SK-N-SH treated with all-trans-retinoic acid at 6 μM for 48 hours (cell line): ENCODE measurements around the gene STIM2.

Source experiments
- ATAC-seq: fragments of 200-7000 bp; cut with Tn5 transposase; 3 replicates; pipeline ENCODE4 v1.9.1; 2020; ENCODE audit warnings: mild to moderate bottlenecking, moderate library complexity
- ARNTL ChIP-seq: fragments of 450-650 bp; formaldehyde crosslinking; IDR thresholded peaks from 2 replicates; pipeline ENCODE4 v1.5.0; 2020; ENCODE audit warnings: low read depth, mild to moderate bottlenecking, moderate library complexity, borderline replicate concordance
- CREB5 ChIP-seq: fragments of 250-450 bp; sonication (Bioruptor Pico); IDR thresholded peaks from 2 replicates; pipeline ENCODE4 v1.5.1; 2020; ENCODE audit warnings: low read depth, mild to moderate bottlenecking, moderate library complexity
- CSDC2 ChIP-seq: fragments of 250-450 bp; sonication (Bioruptor Pico); IDR thresholded peaks from 2 replicates; pipeline ENCODE4 v1.5.0; 2020; ENCODE audit warnings: mild to moderate bottlenecking, moderate library complexity
- CSRNP3 ChIP-seq: fragments of 250-450 bp; sonication (Bioruptor Pico); IDR thresholded peaks from 2 replicates; pipeline ENCODE4 v1.5.1; 2021; ENCODE audit warnings: mild to moderate bottlenecking, moderate library complexity
- ESRRG ChIP-seq: fragments of 250-450 bp; sonication (Bioruptor Pico); IDR thresholded peaks from 2 replicates; pipeline ENCODE4 v1.6.1; 2021; ENCODE audit warnings: mild to moderate bottlenecking
- ISL1 ChIP-seq: fragments of 250-450 bp; sonication (Bioruptor Pico); IDR thresholded peaks from 2 replicates; pipeline ENCODE4 v2.1.2; 2022; ENCODE audit warnings: mild to moderate bottlenecking, moderate library complexity
- OSR1 ChIP-seq: fragments of 250-450 bp; sonication (Bioruptor Pico); IDR thresholded peaks from 2 replicates; pipeline ENCODE4 v1.8.0; 2022; ENCODE audit warnings: moderate library complexity, mild to moderate bottlenecking, inconsistent platforms
- PPARA ChIP-seq: fragments of 250-450 bp; sonication (Bioruptor Pico); IDR thresholded peaks from 2 replicates; pipeline ENCODE4 v1.5.0; 2020; ENCODE audit warnings: mild to moderate bottlenecking, borderline replicate concordance
- RARB ChIP-seq: fragments of 250-450 bp; sonication (Bioruptor Pico); IDR thresholded peaks from 2 replicates; pipeline ENCODE4 v1.8.0; 2021; ENCODE audit warnings: mild to moderate bottlenecking, moderate library complexity
- SNAI2 ChIP-seq: fragments of 250-450 bp; sonication (Bioruptor Pico); IDR thresholded peaks from 2 replicates; pipeline ENCODE4 v1.5.0; 2020; ENCODE audit warnings: mild to moderate bottlenecking, moderate library complexity
- TCF4 ChIP-seq: fragments of 250-450 bp; sonication (Bioruptor Pico); IDR thresholded peaks from 2 replicates; pipeline ENCODE4 v1.8.0; 2021; ENCODE audit warnings: mild to moderate bottlenecking, moderate library complexity, borderline replicate concordance
- TOX ChIP-seq: fragments of 250-450 bp; sonication (Bioruptor Pico); IDR thresholded peaks from 2 replicates; pipeline ENCODE4 v1.8.0; 2021; ENCODE audit warnings: mild to moderate bottlenecking, moderate library complexity, borderline replicate concordance
- ZC3H10 ChIP-seq: fragments of 250-450 bp; sonication (Bioruptor Pico); IDR thresholded peaks from 2 replicates; pipeline ENCODE4 v1.5.1; 2021; ENCODE audit warnings: mild to moderate bottlenecking, moderate library complexity
- ZFP3 ChIP-seq: fragments of 250-450 bp; sonication (Bioruptor Pico); IDR thresholded peaks from 2 replicates; pipeline ENCODE4 v1.5.0; 2020; ENCODE audit warnings: mild to moderate bottlenecking, moderate library complexity
- ZFP30 ChIP-seq: fragments of 450-650 bp; formaldehyde crosslinking; IDR thresholded peaks from 2 replicates; pipeline ENCODE4 v1.5.0; 2022; ENCODE audit warnings: mild to moderate bottlenecking, moderate library complexity
- ZNF565 ChIP-seq: fragments of 450-650 bp; formaldehyde crosslinking; conservative IDR thresholded peaks from 2 replicates; pipeline ENCODE4 v1.5.0; 2020; ENCODE audit warnings: low read depth, mild to moderate bottlenecking, moderate library complexity
- ZNF8 ChIP-seq: fragments of 450-650 bp; formaldehyde crosslinking; IDR thresholded peaks from 2 replicates; pipeline ENCODE4 v1.5.0; 2020; ENCODE audit warnings: mild to moderate bottlenecking, moderate library complexity
- TF ChIP-seq, protein P1 (sequence below): fragments of 250-450 bp; sonication (Bioruptor Pico); IDR thresholded peaks from 2 replicates; pipeline ENCODE4 v1.8.0; 2021; ENCODE audit warnings: low read depth, mild to moderate bottlenecking, moderate library complexity, borderline replicate concordance
- TF ChIP-seq, protein P2 (sequence below): fragments of 250-450 bp; sonication (Bioruptor Pico); IDR thresholded peaks from 2 replicates; pipeline ENCODE4 v1.5.0; 2020; ENCODE audit warnings: mild to moderate bottlenecking, moderate library complexity
- TF ChIP-seq, protein P3 (sequence below): fragments of 250-450 bp; sonication (Bioruptor Pico); IDR thresholded peaks from 2 replicates; pipeline ENCODE4 v1.8.0; 2020; ENCODE audit warnings: mild to moderate bottlenecking, moderate library complexity, borderline replicate concordance

Gene STIM2

GRCh38 chr4:26819478-26820095, 41.1 kb upstream of the STIM2 start:
- TF ChIP-seq ZNF8 (no peak), CSRNP3 (CRISPR knock-in tag) (no peak), ARNTL (no peak), ZFP3 (CRISPR knock-in tag) (no peak), ZC3H10 (CRISPR knock-in tag) (no peak), PPARA (no peak), ZFP30 (CRISPR knock-in tag) (no peak), TCF4 (CRISPR knock-in tag) (no peak), TOX (CRISPR knock-in tag) (no peak), ESRRG (CRISPR knock-in tag) (no peak), SNAI2 (no peak), RARB (CRISPR knock-in tag) (no peak), OSR1 (no peak), ZNF565 (CRISPR knock-in tag) (no peak), CSDC2 (no peak), CREB5 (CRISPR knock-in tag) (no peak), ISL1 (no peak)
- TF ChIP-seq, protein P1, sequence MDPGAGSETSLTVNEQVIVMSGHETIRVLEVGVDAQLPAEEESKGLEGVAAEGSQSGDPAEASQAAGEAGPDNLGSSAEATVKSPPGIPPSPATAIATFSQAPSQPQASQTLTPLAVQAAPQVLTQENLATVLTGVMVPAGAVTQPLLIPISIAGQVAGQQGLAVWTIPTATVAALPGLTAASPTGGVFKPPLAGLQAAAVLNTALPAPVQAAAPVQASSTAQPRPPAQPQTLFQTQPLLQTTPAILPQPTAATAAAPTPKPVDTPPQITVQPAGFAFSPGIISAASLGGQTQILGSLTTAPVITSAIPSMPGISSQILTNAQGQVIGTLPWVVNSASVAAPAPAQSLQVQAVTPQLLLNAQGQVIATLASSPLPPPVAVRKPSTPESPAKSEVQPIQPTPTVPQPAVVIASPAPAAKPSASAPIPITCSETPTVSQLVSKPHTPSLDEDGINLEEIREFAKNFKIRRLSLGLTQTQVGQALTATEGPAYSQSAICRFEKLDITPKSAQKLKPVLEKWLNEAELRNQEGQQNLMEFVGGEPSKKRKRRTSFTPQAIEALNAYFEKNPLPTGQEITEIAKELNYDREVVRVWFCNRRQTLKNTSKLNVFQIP: no peak
- TF ChIP-seq, protein P2, sequence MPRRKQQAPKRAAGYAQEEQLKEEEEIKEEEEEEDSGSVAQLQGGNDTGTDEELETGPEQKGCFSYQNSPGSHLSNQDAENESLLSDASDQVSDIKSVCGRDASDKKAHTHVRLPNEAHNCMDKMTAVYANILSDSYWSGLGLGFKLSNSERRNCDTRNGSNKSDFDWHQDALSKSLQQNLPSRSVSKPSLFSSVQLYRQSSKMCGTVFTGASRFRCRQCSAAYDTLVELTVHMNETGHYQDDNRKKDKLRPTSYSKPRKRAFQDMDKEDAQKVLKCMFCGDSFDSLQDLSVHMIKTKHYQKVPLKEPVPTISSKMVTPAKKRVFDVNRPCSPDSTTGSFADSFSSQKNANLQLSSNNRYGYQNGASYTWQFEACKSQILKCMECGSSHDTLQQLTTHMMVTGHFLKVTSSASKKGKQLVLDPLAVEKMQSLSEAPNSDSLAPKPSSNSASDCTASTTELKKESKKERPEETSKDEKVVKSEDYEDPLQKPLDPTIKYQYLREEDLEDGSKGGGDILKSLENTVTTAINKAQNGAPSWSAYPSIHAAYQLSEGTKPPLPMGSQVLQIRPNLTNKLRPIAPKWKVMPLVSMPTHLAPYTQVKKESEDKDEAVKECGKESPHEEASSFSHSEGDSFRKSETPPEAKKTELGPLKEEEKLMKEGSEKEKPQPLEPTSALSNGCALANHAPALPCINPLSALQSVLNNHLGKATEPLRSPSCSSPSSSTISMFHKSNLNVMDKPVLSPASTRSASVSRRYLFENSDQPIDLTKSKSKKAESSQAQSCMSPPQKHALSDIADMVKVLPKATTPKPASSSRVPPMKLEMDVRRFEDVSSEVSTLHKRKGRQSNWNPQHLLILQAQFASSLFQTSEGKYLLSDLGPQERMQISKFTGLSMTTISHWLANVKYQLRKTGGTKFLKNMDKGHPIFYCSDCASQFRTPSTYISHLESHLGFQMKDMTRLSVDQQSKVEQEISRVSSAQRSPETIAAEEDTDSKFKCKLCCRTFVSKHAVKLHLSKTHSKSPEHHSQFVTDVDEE (CRISPR knock-in tag): no peak
- TF ChIP-seq, protein P3, sequence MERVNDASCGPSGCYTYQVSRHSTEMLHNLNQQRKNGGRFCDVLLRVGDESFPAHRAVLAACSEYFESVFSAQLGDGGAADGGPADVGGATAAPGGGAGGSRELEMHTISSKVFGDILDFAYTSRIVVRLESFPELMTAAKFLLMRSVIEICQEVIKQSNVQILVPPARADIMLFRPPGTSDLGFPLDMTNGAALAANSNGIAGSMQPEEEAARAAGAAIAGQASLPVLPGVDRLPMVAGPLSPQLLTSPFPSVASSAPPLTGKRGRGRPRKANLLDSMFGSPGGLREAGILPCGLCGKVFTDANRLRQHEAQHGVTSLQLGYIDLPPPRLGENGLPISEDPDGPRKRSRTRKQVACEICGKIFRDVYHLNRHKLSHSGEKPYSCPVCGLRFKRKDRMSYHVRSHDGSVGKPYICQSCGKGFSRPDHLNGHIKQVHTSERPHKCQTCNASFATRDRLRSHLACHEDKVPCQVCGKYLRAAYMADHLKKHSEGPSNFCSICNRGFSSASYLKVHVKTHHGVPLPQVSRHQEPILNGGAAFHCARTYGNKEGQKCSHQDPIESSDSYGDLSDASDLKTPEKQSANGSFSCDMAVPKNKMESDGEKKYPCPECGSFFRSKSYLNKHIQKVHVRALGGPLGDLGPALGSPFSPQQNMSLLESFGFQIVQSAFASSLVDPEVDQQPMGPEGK (CRISPR knock-in tag): no peak
- no peak for ATAC-seq

GRCh38 chr4:26820346-26820745, 40.3 kb upstream of the STIM2 start:
- no peak for ATAC-seq
- TF ChIP-seq, protein P3 (CRISPR knock-in tag): no peak
- TF ChIP-seq ZFP30 (CRISPR knock-in tag): no peak
- no peak for TF ChIP-seq ARNTL
- no peak for TF ChIP-seq TOX (CRISPR knock-in tag)
- TF ChIP-seq, protein P2 (CRISPR knock-in tag): no peak
- TF ChIP-seq, protein P1: no peak
- no peak for TF ChIP-seq ESRRG (CRISPR knock-in tag)
- TF ChIP-seq CSDC2: no peak
- no peak for TF ChIP-seq PPARA
- no peak for TF ChIP-seq CREB5 (CRISPR knock-in tag)
